HG03558 (cell line): ENCODE results near the gene CLDN16.

Source experiments
- ATAC-seq: cut with Tn5 transposase; IDR thresholded peaks from one replicate; pipeline ENCODE4 v1.9.1; 2021; ENCODE audit warnings: moderate number of reproducible peaks; ENCODE audit not compliant: unreplicated experiment; ENCODE audit errors: extremely low read depth

The CLDN16 gene

DNA sequence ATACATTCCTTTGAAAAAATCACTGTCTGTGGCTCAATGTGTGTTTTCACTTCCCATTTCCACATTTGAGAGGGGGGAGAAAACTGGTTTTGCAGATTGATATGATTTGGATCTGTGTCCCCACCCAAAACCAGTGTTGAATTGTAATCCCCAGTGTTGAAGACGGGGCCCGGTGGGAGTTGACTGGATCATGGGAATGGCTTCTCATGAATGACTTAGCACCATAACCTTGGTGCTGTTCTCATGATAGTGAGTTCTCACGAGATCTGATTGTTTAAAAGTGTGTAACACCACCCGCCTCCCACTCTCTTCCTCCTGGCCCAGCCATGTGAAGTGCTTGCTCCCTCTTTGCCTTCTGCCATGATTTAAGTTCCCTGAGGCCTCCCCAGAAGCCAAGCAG is 45.7 kb downstream of the CLDN16 start:
- no peak for ATAC-seq

DNA sequence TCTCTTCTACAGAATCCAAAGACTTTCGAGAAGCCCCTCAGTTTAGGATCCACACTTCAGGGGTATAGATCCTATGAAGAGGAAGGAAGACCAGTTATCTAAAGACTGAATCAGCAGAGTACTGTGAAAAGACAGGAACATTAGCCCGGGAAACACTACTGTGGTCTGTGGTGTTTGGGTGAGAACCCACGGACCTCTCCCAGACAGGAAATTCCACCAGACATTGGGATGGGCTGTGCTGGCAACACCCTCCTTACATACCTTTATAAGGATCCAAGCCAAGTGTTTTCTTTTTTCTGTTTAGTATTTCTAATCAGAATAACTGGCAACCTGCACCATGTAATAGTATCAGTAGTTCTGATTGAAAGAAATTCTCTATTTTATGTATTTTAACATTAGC is 47.7 kb downstream of the CLDN16 start:
- no peak for ATAC-seq

DNA sequence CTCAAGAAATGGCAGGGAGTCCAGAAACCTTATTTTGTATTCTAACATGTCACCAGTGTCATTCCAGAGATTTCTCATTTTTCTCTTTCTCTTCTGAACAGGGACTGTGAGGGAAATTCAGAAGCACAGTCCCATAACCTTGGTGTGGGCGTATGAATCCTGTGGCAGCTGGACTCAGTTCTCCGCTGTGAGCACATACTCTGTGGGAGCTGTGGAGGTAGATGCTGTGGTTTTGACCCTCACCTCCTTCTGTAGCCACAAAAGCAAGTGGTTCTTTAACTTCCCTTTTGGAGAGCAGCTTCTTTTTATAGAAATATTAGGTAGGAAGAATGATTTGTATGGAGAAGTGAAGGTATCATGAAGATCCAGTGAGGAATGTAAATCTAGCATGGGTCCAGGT is 48.4 kb downstream of the CLDN16 start:
- no peak for ATAC-seq

DNA sequence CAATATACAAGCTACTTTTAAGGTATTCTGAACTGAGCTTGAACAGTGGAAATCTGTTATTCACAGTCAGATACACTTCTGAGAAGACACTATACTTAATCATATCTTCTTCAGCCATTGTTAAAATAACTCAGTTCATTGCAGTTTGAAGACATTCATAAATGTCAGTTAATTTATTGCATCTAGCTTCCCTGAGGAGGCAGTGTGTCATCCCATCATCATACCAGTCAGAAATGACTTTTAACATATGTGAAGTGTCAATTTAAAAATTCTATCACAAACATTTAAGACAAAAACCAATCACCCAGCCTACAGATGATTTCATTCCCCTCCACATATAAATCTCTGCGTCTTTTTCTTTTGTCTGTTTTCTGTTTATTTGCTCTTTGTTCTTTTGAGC is 54.3 kb downstream of the CLDN16 start:
- ATAC-seq: no peak

DNA sequence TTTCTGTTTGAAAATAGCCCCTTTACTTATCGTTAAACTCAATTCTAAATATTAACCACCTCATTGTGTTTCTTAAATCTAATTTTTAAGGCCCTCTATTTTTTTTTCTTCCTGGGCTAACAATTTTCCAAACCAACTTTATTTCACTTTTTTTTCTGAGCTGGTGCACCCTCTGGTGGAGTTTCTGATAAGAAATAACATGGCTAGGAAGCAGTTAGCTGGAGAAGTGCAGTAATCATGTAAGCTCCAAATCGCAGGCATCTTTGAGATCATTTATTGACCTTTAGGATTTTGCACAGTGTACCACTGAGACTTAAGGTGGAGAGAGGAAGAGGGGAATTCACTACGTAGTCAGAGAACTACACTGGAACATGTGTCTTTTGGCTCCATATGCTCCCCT is 55.3 kb downstream of the CLDN16 start:
- no peak for ATAC-seq

DNA sequence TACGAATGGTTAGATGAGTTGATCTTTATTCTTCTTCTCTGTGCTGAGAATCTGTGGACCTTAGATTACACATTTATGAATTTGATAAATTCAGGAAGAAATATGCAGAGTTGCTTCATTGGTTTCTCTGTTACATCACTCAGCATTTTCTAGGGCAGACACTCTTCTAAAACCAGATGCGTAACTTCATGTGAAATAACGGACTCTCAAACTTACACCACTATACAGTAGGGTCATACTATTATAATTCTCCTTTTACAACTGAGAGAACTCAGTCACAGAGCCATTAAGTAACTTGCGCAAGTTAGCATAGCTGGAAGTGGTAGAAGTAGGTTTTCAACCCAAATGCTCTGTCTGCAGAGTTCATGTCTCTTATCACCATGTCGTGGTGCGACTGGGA is 56.0 kb downstream of the CLDN16 start:
- no peak for ATAC-seq

DNA sequence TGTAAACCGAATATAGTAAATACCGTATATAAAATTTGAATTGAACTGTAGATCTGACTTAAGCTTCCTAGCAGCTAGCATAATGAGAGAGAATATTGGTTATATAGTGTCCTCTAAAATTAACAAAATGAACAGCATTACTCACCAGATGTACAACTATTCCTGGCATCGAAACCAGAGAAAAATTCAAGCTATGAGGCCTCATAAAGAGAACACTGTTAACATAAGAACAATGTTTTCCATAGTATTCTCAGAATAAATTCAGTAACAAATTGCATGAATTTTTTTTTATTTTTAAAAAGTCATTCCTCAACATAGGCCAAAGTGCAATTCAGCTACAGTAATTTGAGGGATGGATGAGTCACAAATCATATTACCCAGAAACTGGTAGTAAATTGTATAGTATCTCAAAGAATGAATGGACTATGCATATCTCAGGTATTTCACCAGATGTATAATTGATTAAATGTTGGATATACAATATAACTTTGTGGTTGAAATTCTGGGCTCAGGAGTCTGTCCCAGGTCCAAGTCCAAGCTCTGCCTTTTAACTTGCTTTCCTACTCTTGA is 56.7 kb downstream of the CLDN16 start:
- no peak for ATAC-seq

DNA sequence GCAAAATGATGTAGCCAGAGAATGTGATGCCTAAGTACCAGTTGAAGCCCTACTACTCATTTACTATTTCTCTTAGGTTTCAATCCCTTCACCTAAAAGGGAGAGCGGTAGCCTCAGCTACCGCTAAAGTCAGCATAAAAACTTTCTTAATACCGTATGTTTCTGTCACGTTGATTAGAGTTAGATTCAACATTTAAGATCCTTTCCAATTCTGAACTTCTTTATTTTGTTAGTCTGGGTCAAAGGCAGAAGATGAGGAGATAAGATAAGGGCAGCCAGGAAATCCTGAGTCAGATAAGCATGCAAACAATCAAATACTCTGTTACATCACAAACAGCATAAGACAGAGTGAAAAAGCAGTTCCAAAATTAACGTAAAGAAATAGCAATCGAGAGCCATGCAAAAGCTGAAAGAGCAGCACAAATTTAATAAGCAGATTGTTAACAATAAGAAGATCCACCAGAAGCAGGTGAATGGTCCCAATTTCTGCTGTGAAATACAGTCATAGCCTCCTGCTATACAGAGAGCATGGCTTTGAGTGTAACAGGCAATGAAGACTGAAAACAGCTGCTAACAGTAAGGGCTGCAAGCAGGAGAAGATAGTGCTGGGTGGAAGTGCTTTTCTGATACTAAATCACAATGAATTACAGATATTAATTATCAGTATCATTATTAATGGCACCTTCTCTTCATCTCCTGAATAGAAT is 58.8 kb downstream of the CLDN16 start:
- ATAC-seq: no peak

DNA sequence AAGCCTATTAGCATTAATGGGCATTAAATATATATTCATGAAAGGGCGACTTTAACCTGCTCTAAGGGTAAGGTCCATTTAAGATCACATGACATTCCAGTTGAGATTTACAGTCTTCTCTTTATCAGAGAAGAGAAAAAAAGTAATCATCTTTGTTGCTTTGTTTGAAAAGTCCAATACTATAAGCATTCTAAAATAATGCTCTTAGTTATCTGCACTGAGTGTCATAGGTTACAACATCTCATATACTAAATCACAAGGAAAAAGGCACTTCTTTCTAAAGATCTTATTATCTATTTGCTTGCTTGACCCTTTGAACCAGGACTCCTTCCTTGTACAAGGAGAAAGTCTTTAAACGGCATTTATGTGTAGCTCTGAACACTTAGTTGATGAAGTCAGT is 60.3 kb downstream of the CLDN16 start:
- no peak for ATAC-seq

DNA sequence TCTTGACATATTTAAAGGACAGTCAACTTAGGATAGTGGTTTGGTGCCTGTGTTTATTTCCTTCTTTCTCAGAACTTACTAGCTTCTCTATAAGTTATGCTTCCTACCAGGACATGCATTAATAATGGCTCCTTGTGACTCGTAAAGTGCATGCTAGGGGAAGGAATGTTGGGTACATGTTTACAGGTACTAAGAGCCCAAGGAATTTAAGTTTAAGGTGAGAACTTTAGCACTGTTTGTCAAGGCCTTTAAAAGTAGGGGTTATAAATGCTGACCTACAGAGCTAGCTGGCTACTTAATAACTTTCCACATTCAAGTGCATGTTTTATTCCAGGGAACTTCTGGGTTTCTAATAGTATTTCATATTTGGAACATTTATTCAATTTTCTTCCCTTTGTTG is 61.8 kb downstream of the CLDN16 start, which contains the start of gene TMEM207:
Gene TMEM207, minus strand, starts transcription at position 101 of the 400 bp plus-strand sequence. Its CDS starts 92 bp downstream, at position 9.
- ATAC-seq: no peak

DNA sequence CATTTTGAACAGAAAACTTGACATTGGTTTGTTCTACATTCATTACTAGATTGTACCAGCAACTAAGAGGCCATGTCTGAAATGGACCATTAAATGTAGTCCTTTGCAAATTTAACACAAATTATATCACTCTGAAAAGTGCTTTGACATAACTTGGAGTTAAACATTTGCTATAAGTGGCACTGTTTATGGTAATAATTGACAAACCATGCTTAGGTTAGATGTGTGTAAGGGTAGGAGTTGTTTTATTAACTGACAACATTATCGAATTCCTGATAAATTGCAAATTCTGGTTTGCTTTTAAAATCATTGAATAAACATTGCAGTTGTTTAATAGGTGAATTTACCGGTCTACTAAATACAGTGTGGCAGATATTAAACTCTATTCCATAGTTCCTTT is 67.9 kb downstream of the CLDN16 start:
- no peak for ATAC-seq

DNA sequence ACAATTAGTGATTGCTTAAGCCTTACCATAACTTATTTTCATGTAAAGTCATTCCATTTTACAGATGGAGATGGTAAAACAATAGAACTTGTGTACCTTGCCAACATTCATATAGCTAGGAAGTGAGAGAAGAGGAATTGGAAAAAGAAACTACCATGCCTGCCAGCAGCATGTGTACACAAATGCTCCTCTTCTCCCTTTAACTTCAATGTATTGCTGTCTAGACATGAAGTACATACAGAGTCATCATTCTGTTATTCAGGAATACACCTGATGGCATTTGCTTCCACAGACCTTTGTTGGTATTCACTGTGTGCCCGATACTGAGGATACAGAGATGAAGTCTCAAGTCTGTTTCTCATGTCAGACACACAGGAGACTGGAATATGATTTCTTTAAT is 68.8 kb downstream of the CLDN16 start:
- ATAC-seq: no peak

DNA sequence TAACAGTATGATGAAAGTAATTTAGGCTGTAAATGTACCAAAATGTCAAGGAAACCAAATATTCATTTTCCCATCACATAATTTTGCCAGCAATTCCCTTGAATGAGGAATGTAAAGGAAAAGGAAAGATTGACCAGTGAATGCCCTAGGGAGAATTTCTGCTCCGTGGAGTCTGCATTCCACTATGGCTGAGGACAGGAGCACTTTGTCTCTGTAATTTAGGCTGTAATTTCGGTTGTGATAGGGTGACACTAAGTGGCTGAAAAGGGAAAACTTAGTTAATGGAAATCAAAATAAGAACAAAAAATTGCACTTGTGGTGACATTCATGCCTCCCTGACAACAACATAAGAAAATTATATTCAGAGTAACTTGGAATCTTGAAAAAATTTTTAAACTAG is 70.1 kb downstream of the CLDN16 start:
- no peak for ATAC-seq
